NCI-H345 (cell line): ENCODE results near the gene SLC22A12.

ENCODE experiments used
- DNase-seq: peaks from one replicate; lab custom pipeline; 2025; lab: John Stamatoyannopoulos, UW

Gene SLC22A12

GRCh38 chr11:64605656-64606585, 14.9 kb downstream of the SLC22A12 start:
- DNase-seq: no peak

- DNase-seq: no peak
Observed at GRCh38 chr11:64606796-64607380, 15.9 kb downstream of the SLC22A12 start.

DNA sequence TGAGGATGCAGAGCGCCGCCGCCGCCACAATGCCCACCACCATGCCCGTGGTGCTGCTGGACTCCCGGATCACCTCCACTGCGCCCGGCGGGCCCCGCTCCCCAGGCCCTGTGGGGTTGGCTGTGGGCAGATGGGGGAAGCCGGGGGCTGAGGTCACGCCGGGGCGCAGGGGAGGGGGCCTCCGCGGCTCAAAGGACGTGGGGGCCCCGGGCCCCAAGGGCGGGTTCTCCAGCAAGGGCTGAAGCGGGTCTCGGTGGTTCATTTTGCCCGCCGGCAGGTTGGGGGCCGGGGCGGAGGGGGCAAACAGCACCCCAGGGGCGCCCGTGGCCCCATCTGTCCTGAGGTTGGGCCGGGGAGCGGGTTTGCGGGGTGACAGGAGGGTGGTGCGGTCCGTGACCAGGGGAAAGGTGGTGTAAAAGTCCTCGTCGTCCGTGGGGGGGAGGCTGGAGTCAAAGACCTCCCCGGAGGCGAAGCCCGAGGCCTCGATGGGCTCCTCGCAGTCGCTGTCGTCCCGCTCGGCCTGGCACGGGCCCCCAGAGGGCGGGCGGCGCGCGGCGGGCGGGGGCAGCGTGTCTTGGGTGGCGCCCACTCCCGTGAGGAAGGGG, 16.5 kb downstream of the SLC22A12 start:
- no peak for DNase-seq

GRCh38 chr11:64608046-64608445, 17.0 kb downstream of the SLC22A12 start:
- DNase-seq: no peak

GRCh38 chr11:64608636-64609035, 17.6 kb downstream of the SLC22A12 start:
- DNase-seq: no peak

DNA sequence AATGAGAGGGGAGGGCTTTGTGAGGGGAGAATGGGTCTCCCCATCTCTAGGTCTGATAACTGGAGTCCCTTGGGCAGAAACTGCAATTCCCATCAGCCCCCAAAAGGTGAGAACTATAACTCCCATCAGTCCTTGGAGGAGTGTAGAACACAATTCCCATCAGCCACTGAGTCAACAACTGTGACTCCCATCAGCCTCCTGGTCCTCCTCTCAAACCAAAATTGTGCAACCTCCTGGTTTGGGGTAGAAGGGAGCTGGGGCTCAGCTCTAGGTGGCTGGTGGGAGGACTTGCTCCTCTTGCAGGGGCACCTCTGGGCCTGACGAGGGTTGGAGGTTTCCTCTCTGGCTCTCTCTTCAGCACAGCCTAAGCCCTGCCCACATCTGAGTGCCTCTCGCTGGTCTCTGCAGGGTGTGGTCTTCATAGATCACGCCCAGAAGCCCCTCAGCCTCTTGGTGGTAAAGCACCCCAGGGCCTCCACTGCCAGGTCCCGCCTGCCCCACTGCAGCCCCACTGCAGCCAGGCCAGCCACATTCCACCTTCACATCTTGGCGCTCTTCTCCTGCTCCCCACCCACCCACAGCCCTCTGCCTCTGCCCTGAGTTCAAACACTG, 18.5 kb downstream of the SLC22A12 start:
- DNase-seq: no peak

DNA sequence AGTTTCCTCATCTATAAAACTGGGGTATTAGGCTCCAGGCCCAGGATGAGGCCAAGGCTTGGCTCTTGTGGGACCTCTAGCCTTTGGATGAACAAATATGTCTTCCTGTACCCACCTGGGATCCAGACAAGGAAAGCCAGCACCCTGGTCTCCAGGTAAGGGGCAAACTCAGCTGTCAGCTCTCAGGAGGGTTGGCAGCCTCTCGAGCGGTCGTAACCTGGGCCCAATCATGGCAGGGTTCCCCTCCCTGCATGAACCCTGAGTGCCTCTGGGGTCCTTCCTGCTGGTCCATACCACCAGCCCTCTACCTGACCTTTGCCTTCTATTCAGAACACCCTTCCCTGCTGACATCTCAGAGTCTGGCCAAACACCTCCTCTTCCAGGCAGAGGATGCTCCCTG, 19.6 kb downstream of the SLC22A12 start:
- DNase-seq: no peak

DNA sequence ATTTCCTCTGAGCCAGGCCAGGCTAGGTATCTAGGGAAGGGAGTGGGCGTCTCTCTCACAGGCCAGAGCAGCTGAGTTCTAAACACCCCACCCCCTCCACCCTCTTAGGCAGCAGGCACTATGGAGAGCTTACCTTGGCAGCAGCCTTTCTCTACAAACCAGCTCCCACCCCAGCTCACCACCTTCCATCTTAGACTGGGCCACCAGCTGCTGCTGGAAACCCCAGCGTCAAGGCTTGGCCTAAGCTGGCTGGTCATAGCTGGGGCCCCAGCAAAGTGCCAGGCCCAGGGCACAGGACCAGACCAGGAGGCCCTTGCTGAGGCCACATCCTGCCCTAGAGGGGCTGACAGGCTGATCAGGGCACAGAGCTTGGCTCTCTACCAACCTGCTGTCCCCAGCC, 20.2 kb downstream of the SLC22A12 start:
- no peak for DNase-seq

GRCh38 chr11:64611869-64612646, 21.0 kb downstream of the SLC22A12 start:
- no peak for DNase-seq

DNA sequence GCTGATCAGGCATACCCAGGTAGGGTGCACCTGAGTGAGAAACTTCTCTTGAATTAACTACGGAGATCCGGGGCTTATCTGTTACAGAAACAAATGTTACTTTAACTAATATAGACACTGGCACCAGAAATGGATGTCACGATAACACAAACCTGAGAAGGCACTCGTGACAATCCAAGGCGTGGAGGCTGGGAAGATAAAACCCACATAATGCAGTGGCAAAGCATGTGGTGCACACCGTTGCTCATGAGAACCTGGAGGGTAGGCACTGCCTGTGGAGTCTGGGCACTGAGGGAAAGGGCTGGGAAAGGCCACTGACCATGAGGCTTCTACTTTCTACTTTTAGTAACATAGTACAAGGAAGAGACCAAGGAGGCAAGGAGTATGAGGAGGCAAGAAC, 22.6 kb downstream of the SLC22A12 start:
- no peak for DNase-seq

DNA sequence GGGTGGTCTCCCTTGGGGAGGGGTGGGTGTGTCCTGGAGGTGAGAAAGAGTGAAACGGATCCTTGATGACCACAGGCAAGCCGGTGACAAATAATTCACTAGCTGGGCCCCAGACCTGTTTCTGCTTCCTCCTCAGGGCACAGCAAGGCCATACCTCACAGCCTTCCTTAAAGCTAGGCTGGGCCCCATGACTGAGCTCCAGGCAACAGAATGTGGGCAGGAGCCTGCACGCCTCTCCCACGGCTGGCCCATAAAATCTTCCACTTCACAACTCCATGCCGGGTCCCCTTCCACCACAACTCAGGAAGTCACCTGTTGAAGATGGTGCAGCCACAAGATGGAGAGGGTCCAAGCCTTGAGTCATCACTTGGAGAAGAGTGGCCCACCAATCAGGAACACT, 23.9 kb downstream of the SLC22A12 start:
- no peak for DNase-seq

DNA sequence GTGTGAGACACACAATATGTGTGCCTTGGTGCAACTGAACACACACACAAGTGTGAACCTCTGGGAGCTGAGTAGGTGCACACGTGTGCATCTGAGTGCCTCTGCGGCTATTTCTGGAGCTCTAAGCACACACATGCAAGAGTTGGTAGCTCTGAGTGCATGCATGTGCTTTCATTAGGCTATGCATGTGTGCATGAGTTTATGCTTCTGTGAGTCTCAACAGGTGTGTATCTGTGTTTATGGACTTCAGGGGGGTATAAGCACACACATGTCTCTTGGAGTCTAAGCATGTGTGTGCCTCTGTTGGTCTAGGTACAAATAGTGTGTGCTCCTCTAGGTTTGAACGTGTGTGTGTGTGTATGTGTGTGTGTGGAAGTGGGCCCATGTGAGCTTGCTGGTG, 25.8 kb downstream of the SLC22A12 start:
- no peak for DNase-seq

GRCh38 chr11:64619196-64619595, 28.2 kb downstream of the SLC22A12 start:
- DNase-seq: no peak

GRCh38 chr11:64619811-64620380, 28.9 kb downstream of the SLC22A12 start:
- DNase-seq: no peak

- no peak for DNase-seq
Observed at GRCh38 chr11:64620381-64620971, 29.5 kb downstream of the SLC22A12 start.

GRCh38 chr11:64621283-64622019, 30.4 kb downstream of the SLC22A12 start:
- DNase-seq: no peak

GRCh38 chr11:64622681-64623080, 31.7 kb downstream of the SLC22A12 start:
- DNase-seq: no peak

DNA sequence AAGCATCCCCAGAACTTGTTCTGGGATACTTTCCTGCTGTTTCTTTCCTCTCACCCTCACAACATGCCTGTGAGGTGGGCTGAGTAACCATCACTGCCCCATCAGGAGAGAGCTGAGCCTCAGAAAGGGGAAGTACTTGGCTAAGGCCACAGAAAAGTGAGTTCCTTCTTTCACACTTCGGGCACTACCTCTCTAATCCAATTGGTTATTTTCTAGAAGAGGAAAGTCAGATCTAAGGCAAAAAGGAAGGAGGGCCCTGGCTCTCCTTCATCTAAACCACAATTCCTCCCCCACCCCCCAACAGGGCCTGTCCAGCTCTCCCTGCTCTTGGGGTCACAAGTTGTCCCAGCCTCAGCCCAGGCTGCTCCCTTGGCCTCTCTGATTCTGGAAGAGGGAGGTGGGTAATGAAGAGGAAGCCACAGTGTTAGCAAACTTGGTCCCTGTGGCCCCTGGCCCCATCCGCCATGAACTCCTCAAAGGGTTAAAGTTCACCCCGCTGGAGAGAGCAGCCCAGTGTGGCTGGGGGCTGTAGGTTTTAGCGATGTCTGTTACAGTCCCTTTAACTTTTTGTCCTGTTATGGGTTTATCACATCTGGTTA, 34.0 kb downstream of the SLC22A12 start:
- DNase-seq: no peak

GRCh38 chr11:64626637-64627036, 35.6 kb downstream of the SLC22A12 start:
- DNase-seq: no peak

DNA sequence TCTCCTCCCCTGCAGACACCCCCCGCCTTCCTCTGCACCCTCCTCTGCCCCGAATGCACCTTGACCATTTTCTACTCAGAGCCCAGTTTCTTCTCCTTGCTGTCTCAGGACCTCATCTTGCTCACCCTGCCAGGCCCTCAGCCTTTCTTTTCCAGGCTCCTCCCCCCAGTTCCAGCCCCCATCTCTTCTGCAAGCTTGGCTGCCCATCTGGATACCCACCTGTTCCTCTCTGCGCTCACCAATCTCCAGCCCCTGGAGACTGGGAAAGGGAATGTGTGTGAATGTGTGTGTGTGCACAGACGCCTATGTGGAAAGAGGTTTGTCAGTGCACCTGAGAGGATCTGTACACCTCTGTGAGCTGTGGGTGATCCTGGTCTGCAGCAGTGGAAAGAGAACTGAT, 36.4 kb downstream of the SLC22A12 start:
- DNase-seq: no peak
